Effector memory CD4-positive, alpha-beta T cell (primary cell): Measurements from ENCODE around the gene PCSK7.

Experiments
- DNase-seq, 3 donors: peaks; one replicate each; pipeline ENCODE4 v3.0.0-alpha.2; 2020
- H3K27ac ChIP-seq: 2 replicates; pipeline ENCODE4 v1.7.0; 2013; ENCODE audit warnings: mild to moderate bottlenecking, low read length, moderate library complexity; ENCODE audit not compliant: insufficient read depth, poor library complexity, severe bottlenecking
- H3K27me3 ChIP-seq: replicated peaks from 2 replicates; pipeline ENCODE4 v1.7.0; 2013; ENCODE audit warnings: mild to moderate bottlenecking, low read length; ENCODE audit not compliant: insufficient read depth, control insufficient read depth, poor library complexity, severe bottlenecking
- H3K36me3 ChIP-seq: 2 replicates; pipeline ENCODE4 v1.7.0; 2013; ENCODE audit warnings: mild to moderate bottlenecking, low read length, moderate library complexity; ENCODE audit not compliant: control insufficient read depth, insufficient read depth
- H3K4me1 ChIP-seq: 2 replicates; pipeline ENCODE4 v1.7.0; 2013; ENCODE audit warnings: low read length, mild to moderate bottlenecking; ENCODE audit not compliant: control insufficient read depth, insufficient read depth, poor library complexity, severe bottlenecking
- H3K4me3 ChIP-seq: 2 replicates; pipeline ENCODE4 v1.7.0; 2013; ENCODE audit warnings: low read length, low read depth, mild to moderate bottlenecking; ENCODE audit not compliant: insufficient read depth, poor library complexity, severe bottlenecking
- H3K9me3 ChIP-seq: 2 replicates; pipeline ENCODE4 v1.7.0; 2013; ENCODE audit warnings: mild to moderate bottlenecking, low read length, moderate library complexity; ENCODE audit not compliant: control insufficient read depth

PCSK7 gene

GRCh38 chr11:117199053-117199915 lies 32.6 kb downstream of the PCSK7 start, which contains the start of gene TAGLN:
TAGLN (plus strand) TSS chr11:117199370; CDS start chr11:117203014, 3,644 bp downstream.
- Histone ChIP-seq H3K27ac (no peak within 1 kb of the TSS), H3K36me3 (peaks cover 15% of the 10 kb centered on the region), H3K4me3 (no peak within 1 kb of the TSS), H3K4me1 (no peaks in the 10 kb centered on the region), H3K9me3 (no peaks in the 10 kb centered on the region), H3K27me3 (no peaks in the 10 kb centered on the region)
- no peak for DNase-seq

DNA sequence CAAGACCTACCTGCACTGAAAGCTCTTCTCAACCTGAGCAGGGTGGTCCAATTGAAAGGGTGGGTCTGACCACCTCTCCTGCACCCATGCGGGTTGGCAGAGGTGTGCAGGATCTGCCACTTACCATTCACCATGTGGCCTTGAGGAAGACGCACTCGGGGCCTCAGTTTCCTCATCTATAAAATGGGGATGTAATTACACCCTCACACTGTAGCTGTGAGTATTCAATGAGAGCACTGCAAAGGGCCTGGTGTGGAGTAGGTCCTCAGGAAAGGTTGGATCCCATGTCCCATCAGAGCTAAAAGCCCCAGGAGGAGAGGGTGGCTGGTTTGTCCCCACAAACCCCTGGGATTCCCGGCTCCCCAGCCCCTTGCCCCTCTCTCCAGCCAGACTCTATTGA lies 33.3 kb downstream of the PCSK7 start:
- Histone ChIP-seq H3K36me3 (peaks cover 8% of the 10 kb centered on the region), H3K9me3 (no peaks in the 10 kb centered on the region), H3K4me3 (no peak overlapping the region), H3K27ac (no peak overlapping the region), H3K4me1 (no peaks in the 10 kb centered on the region), H3K27me3 (no peaks in the 10 kb centered on the region)
- no peak for DNase-seq

GRCh38 chr11:117197516-117198456 lies 34.1 kb downstream of the PCSK7 start:
- no peak for DNase-seq
- no peaks in the 10 kb centered on the region for H3K36me3 ChIP-seq
- no peak overlapping the region for H3K4me3 ChIP-seq
- H3K9me3 ChIP-seq = no peaks in the 10 kb centered on the region
- H3K4me1 ChIP-seq = no peaks in the 10 kb centered on the region
- no peaks in the 10 kb centered on the region for H3K27me3 ChIP-seq
- no peak overlapping the region for H3K27ac ChIP-seq

- no peak overlapping the region for H3K4me3 ChIP-seq
- peaks cover 2% of the 10 kb centered on the region for H3K36me3 ChIP-seq
- no peaks in the 10 kb centered on the region for H3K4me1 ChIP-seq
- no peaks in the 10 kb centered on the region for H3K27me3 ChIP-seq
- H3K27ac ChIP-seq = no peak overlapping the region
- no peaks in the 10 kb centered on the region for H3K9me3 ChIP-seq
- no peak for DNase-seq
Measured at GRCh38 chr11:117197006-117197405, 34.9 kb downstream of the PCSK7 start.

DNA sequence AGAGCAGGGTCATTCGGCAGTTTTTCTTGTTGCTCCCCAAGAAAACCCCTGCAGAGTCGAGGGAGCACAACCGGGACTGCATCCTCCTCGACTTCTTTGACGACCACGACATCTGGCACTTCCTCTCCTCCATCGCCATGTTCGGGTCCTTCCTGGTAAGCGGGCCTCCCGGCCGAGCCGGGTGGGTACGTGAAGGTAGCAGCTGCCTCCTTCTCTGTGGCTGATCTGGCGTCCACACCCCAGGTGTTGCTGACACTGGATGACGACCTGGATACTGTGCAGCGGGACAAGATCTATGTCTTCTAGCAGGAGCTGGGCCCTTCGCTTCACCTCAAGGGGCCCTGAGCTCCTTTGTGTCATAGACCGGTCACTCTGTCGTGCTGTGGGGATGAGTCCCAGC lies 36.1 kb downstream of the PCSK7 start:
- Histone ChIP-seq H3K36me3 (peaks cover 6% of the 10 kb centered on the region), H3K4me3 (no peak overlapping the region), H3K27ac (no peak overlapping the region), H3K4me1 (no peaks in the 10 kb centered on the region), H3K9me3 (no peaks in the 10 kb centered on the region), H3K27me3 (no peaks in the 10 kb centered on the region)
- no peak for DNase-seq

DNA sequence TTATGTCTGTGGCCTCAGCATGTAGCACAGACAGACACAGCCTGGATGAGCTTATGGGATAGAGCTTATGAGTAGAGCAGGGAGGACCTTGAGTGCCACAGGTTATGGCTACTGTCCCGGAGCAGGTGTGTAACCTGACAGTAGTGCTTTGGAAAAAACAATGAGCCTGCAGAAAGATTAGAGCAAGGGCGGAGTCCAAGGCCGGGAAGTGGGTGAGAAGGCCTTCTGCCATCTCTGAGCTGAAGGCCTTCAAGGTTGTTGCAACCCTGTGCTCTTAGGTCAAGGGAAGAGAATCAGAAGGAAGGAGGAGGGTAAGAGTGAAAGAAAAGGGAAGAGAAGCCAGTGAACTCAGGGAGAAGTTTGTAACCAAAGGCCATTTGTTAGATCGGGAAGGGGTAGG lies 36.6 kb downstream of the PCSK7 start:
- H3K36me3 ChIP-seq = peaks cover 6% of the 10 kb centered on the region
- no peaks in the 10 kb centered on the region for H3K9me3 ChIP-seq
- H3K27ac ChIP-seq = no peak overlapping the region
- no peak overlapping the region for H3K4me3 ChIP-seq
- no peak for DNase-seq
- no peaks in the 10 kb centered on the region for H3K4me1 ChIP-seq
- H3K27me3 ChIP-seq = no peaks in the 10 kb centered on the region

- DNase-seq = no peak
- no peaks in the 10 kb centered on the region for H3K9me3 ChIP-seq
- H3K27me3 ChIP-seq = no peaks in the 10 kb centered on the region
- no peak overlapping the region for H3K27ac ChIP-seq
- H3K4me3 ChIP-seq = no peak overlapping the region
- peaks cover 11% of the 10 kb centered on the region for H3K36me3 ChIP-seq
- no peaks in the 10 kb centered on the region for H3K4me1 ChIP-seq
Measured at GRCh38 chr11:117194267-117194666, 37.6 kb downstream of the PCSK7 start.

DNA sequence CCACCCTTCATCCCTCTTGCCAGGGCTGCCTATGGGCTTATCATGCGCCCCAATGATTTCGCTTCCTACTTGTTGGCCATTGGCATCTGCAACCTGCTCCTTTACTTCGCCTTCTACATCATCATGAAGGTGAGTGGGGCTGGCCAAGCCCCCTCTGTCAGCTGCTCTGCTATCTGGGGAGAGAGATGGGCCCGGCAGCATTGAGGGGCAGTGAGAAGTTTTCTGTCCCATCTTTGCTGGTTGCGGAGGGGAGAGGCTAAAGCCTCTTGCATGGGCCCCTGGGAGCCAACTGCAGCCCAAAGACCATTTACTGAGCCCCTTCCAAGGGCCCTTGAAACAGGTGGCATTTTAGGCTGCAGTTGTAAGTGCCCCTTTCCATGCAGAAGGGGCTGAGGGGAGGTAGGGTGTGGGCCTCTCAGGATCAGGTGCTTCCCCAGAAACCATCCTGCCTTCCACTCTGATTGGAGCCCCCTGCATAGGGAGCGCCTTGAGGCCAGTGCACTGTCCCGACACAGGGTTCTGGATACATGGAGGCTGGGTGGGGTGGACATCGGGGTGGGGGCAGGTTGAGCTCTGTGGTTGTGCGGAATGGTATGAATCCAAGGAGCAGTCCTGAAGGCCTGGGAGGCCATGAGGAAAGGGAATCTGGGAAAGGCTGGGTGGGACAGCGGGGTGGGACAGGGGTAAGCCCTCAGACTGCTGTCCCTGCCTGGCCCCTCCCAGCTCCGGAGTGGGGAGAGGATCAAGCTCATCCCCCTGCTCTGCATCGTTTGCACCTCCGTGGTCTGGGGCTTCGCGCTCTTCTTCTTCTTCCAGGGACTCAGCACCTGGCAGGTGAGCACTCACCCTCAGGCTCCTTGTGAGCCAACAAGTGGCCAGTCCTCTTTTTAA lies 38.5 kb downstream of the PCSK7 start:
- Histone ChIP-seq H3K36me3 (peaks cover 20% of the 10 kb centered on the region), H3K27ac (no peak overlapping the region), H3K9me3 (no peaks in the 10 kb centered on the region), H3K4me3 (no peak overlapping the region), H3K4me1 (no peaks in the 10 kb centered on the region), H3K27me3 (no peaks in the 10 kb centered on the region)
- DNase-seq = no peak

- H3K4me1 ChIP-seq = no peaks in the 10 kb centered on the region
- H3K27me3 ChIP-seq = no peaks in the 10 kb centered on the region
- no peak overlapping the region for H3K4me3 ChIP-seq
- no peak overlapping the region for H3K27ac ChIP-seq
- H3K36me3 ChIP-seq = peaks cover 24% of the 10 kb centered on the region
- H3K9me3 ChIP-seq = no peaks in the 10 kb centered on the region
- DNase-seq = no peak
Measured at GRCh38 chr11:117192401-117192875, 39.4 kb downstream of the PCSK7 start.
